B cell (primary cell): ENCODE data around the gene PRKCA.

ENCODE experiments used
- EZH2 ChIP-seq: IDR thresholded peaks from 2 replicates; pipeline ENCODE4 v1.6.1; 2012; ENCODE audit warnings: borderline replicate concordance, low read depth, mild to moderate bottlenecking, moderate library complexity, low read length; ENCODE audit not compliant: insufficient read depth, poor library complexity, severe bottlenecking
- TF ChIP-seq, protein P1 (sequence below): fragments of 200-600 bp; IDR thresholded peaks from one replicate; pipeline ENCODE4 v1.8.0; 2022; ENCODE audit warnings: antibody characterized with exemption, mild to moderate bottlenecking

- TF ChIP-seq, protein P1, sequence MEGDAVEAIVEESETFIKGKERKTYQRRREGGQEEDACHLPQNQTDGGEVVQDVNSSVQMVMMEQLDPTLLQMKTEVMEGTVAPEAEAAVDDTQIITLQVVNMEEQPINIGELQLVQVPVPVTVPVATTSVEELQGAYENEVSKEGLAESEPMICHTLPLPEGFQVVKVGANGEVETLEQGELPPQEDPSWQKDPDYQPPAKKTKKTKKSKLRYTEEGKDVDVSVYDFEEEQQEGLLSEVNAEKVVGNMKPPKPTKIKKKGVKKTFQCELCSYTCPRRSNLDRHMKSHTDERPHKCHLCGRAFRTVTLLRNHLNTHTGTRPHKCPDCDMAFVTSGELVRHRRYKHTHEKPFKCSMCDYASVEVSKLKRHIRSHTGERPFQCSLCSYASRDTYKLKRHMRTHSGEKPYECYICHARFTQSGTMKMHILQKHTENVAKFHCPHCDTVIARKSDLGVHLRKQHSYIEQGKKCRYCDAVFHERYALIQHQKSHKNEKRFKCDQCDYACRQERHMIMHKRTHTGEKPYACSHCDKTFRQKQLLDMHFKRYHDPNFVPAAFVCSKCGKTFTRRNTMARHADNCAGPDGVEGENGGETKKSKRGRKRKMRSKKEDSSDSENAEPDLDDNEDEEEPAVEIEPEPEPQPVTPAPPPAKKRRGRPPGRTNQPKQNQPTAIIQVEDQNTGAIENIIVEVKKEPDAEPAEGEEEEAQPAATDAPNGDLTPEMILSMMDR, result no peak
- no peak for TF ChIP-seq EZH2
Measured at GRCh38 chr17:66829883-66830282, 527.5 kb downstream of the PRKCA start.
